Brain microvascular endothelial cell (primary cell): ENCODE measurements around the gene BCL2.

Experiments used
- DNase-seq: peaks from one replicate; pipeline ENCODE4 v3.0.0-alpha.2; 2020
- H3K27ac ChIP-seq: fragments of 250-450 bp; sonication (Bioruptor Pico); 2 replicates; pipeline ENCODE4 v1.5.1; 2020; ENCODE audit warnings: mild to moderate bottlenecking, moderate library complexity
- H3K27me3 ChIP-seq: fragments of 250-450 bp; sonication (Bioruptor Pico); replicated peaks from 2 replicates; pipeline ENCODE4 v1.5.1; 2020; ENCODE audit warnings: mild to moderate bottlenecking
- H3K36me3 ChIP-seq: fragments of 250-450 bp; sonication (Bioruptor Pico); replicated peaks from 2 replicates; pipeline ENCODE4 v1.5.1; 2020; ENCODE audit warnings: mild to moderate bottlenecking
- H3K4me3 ChIP-seq: 2 replicates; pipeline ENCODE4 v1.5.1; 2011; ENCODE audit warnings: low read depth, mild to moderate bottlenecking, control low read depth, low read length, moderate library complexity
- CTCF ChIP-seq: IDR thresholded peaks from 2 replicates; pipeline ENCODE4 v1.5.1; 2011; ENCODE audit warnings: low read depth, mild to moderate bottlenecking, moderate library complexity, low read length, control low read depth, inconsistent platforms; ENCODE audit errors: missing control alignments
- in situ Hi-C: cut with HindIII; loops from 2 replicates; pipeline ENCODE4 v1.10.0; 2017; ENCODE audit warnings: low sequenced_read_pairs, low pct_ligation_motif_present

BCL2 gene

GRCh38 chr18:63220903-63221302 is 98.7 kb downstream of the BCL2 start:
- no peak for DNase-seq
- Histone ChIP-seq H3K4me3 (no peak overlapping the region), H3K27ac (no peak overlapping the region), H3K27me3 (no peaks in the 10 kb centered on the region), H3K36me3 (no peaks in the 10 kb centered on the region)
- in situ Hi-C loops, result no loop called here
- TF ChIP-seq CTCF, result no peak

GRCh38 chr18:63218472-63218871 is 101.1 kb downstream of the BCL2 start:
- H3K36me3 ChIP-seq, result no peaks in the 10 kb centered on the region
- DNase-seq, result no peak
- no peaks in the 10 kb centered on the region for H3K27me3 ChIP-seq
- H3K4me3 ChIP-seq, result no peak overlapping the region
- no peak overlapping the region for H3K27ac ChIP-seq
- no peak for TF ChIP-seq CTCF
- in situ Hi-C loops, result no loop called here

- DNase-seq, result no peak
- in situ Hi-C loops, result no loop called here
Observed at GRCh38 chr18:63216516-63217311, 102.9 kb downstream of the BCL2 start.

GRCh38 chr18:63213936-63214671 is 105.5 kb downstream of the BCL2 start:
- no peak overlapping the region for H3K4me3 ChIP-seq
- H3K27ac ChIP-seq, result no peak overlapping the region

More at GRCh38 chr18:63216516-63217311, 102.9 kb downstream of the BCL2 start:
- Histone ChIP-seq H3K36me3 (no peaks in the 10 kb centered on the region), H3K4me3 (no peak overlapping the region), H3K27ac (no peak overlapping the region), H3K27me3 (no peaks in the 10 kb centered on the region)
- no peak for TF ChIP-seq CTCF

GRCh38 chr18:63213331-63213900 is 106.2 kb downstream of the BCL2 start:
- no peaks in the 10 kb centered on the region for H3K36me3 ChIP-seq
- in situ Hi-C loops, result no loop called here
- H3K4me3 ChIP-seq, result no peak overlapping the region
- no peak for DNase-seq
- no peak overlapping the region for H3K27ac ChIP-seq
- H3K27me3 ChIP-seq, result no peaks in the 10 kb centered on the region
- no peak for TF ChIP-seq CTCF

More at GRCh38 chr18:63213936-63214671, 105.5 kb downstream of the BCL2 start:
- no peak for DNase-seq
- H3K36me3 ChIP-seq, result no peaks in the 10 kb centered on the region
- in situ Hi-C loops, result no loop called here
- no peaks in the 10 kb centered on the region for H3K27me3 ChIP-seq
- no peak for TF ChIP-seq CTCF
